Measurements from ENCODE around the gene OR5L1.

Gene OR5L1

DNA sequence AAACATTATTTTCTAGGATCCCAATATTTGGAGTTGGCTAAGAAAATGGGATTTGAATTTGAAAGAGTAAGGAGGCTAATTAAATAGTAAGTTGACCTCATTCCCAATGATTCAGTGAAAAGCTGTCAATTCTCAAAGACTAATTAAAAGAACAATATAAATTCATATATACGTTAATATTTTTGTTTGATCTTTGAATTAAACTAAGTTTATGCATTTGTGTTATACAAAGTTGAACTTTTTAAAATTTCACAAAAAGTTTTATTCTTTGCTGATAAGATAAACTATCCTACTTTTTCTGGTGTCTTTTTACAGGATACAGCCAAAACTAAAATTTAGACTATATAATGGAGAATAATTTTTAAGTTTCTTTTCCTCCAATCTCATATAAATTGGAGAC, at the start of gene OR5L1:
Gene OR5L1 (plus strand): TSS at position 301 of the 400 bp plus-strand sequence. CDS start 100 bp downstream, outside the sequence.
- DNase-seq (ENCODE audit: insufficient read length, low spot score) (no peak), FAIRE-seq (no peak)

DNA sequence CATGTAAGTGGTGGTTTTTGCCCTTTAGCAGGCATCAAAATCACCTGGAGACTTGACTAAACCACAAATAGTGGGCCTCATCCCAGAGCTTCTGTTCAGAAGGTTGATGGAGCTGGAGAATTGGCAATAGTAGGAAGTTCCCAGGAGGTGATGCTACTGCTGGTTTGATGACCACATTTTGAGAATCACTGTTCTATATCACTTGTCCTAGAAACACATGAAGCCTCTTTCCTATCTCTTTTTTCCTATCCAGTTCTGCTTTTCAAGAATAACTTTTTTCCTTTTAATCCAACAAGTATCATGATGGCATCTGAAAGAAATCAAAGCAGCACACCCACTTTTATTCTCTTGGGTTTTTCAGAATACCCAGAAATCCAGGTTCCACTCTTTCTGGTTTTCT, 38.0 kb upstream of the OR5L1 start, which contains the start of gene OR5D13:
Gene OR5D13 (plus strand): TSS at position 301 of the 400 bp plus-strand sequence. CDS start 0 bp downstream, at position 301.
- DNase-seq (ENCODE audit: insufficient read length, low spot score) (no peak), FAIRE-seq (no peak)

GRCh38 chr11:55791606-55792005, 19.6 kb upstream of the OR5L1 start:
- DNase-seq (ENCODE audit: insufficient read length, low spot score) (no peak), FAIRE-seq (no peak)

DNA sequence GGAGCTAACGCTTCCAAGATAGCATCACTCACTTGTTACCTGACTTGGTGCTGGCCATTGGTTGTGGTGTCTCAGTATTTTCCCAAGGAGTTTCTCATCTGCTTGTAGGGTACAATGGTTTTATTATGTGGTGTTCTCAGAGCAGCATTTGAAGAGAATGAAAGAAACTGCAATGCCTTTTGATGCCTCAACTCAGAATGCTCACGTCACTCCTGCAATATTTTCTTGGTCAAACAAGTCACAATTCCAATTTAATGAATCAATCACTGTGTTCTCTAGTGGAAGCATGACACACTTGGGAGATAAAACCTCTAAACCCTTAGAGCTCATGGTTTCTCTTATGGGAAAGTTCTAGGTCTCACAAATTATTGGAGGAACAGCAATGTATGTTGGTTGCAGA, 17.8 kb upstream of the OR5L1 start:
- DNase-seq (ENCODE audit: insufficient read length, low spot score) (no peak), FAIRE-seq (no peak)

- DNase-seq (ENCODE audit: insufficient read length, low spot score), result no peak
- no peak for FAIRE-seq
Measured at GRCh38 chr11:55795256-55795655, 15.9 kb upstream of the OR5L1 start, which contains the start of gene OR5D14. TSS of gene OR5D14 (plus strand) at chr11:55795556. CDS start at chr11:55795556, 0 bp downstream.

DNA sequence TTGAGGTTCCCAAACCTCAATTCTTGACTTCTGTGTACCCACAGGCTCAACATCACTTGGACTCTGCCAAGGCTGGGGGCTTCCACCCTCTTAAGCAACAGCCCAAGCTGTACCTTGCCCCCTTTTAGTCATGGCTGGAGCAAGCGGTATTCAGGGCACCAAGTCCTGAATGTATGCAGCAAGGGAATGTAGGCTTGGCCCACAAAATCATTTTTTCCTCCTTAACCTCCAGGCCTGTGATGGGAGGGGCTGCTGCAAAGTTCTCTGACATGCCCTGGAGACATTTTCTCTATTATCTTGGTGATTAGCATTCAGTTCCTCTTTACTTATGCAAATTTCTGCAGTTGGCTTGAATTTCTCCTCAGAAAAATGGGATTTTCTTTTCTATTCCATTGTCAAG, 4.9 kb upstream of the OR5L1 start:
- FAIRE-seq (no peak), DNase-seq (ENCODE audit: insufficient read length, low spot score) (no peak)

GRCh38 chr11:55819330-55819729, 8.2 kb downstream of the OR5L1 start, which contains the start of gene OR5D18:
TSS of gene OR5D18 (plus strand) at chr11:55819630. CDS start at chr11:55819630, 0 bp downstream.
- FAIRE-seq, result no peak
- DNase-seq (ENCODE audit: insufficient read length, low spot score), result no peak

GRCh38 chr11:55826919-55827318, 15.8 kb downstream of the OR5L1 start, which contains the start of gene OR5L2:
TSS of gene OR5L2 (plus strand) at chr11:55827219. CDS start at chr11:55827219, 0 bp downstream.
- no peak for FAIRE-seq
- DNase-seq (ENCODE audit: insufficient read length, low spot score), result no peak

DNA sequence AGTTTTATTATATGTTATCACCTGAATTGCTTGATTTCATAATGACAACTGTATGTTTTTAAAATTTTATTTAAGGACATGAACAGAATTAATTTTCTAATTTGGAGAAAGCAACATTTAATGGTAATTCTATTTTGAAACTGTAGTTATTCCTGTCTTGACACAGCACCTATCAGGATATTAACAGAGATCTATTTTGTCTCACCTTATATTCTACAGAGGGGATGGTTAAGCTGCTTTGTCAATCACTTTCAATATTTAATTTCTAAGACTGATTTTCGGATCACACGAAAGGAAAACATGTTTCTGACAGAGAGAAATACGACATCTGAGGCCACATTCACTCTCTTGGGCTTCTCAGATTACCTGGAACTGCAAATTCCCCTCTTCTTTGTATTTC, 27.3 kb downstream of the OR5L1 start, which contains the start of gene OR5D16:
Gene OR5D16 (plus strand): TSS at position 301 of the 400 bp plus-strand sequence. CDS start 0 bp downstream, at position 301.
- no peak for DNase-seq (ENCODE audit: insufficient read length, low spot score)
- FAIRE-seq, result no peak

DNA sequence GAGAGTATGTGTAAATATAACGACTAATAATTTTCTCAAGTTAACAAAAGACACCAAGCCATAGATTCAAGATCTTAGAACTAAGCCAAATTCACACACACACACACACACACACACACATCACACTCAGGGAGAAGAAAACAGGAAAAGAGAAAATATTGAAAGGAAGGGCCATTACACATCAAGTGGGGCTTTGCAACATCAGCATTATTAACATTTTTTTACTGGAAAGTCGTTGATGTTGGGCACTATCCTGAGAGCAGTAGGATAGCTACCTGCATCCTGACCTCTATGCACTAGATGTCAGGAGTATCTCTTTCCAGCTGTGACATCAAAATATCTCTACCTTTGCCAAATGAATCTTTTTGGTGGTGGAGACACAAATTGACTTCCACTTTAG, 36.3 kb downstream of the OR5L1 start:
- no peak for DNase-seq (ENCODE audit: insufficient read length, low spot score)
- FAIRE-seq, result no peak

DNA sequence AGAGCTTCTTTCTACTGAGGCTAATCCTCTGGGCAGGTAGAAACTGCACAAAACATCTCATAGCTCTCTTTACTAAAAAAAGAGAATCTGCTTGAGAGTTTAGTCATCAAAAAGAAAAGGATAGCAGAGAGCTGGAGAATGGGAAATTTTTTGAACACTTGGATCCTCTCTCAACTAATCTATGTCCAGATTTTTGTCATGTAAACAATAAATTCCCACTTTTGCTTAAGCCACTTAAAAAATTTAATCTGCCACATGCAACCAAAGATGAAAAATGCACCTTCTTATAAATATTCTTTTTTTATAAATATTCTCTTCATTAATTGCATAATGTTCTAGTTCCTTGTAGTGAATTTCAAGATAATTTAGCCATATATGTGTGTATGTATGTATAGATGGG, 37.9 kb downstream of the OR5L1 start:
- no peak for DNase-seq (ENCODE audit: insufficient read length, low spot score)
- no peak for FAIRE-seq

DNA sequence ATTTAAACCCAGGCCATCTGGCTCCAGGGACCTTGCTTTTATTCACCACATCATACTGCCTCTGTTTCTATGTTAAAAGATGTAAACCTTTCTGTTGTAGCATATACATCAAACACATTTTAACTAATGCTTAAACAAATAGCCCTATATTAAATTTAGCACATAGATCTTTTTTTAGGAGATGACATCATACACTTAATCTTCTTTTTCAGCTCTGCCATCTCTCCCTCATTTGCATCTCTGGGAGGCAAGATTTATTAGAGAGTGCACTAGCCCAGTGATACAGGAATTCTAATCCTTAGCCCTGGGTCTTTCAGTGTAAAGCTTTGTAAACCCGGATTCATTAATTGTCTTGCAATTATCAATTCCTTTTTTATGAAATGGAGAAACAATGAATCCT, 41.0 kb downstream of the OR5L1 start:
- DNase-seq (ENCODE audit: insufficient read length, low spot score), result no peak
- FAIRE-seq, result no peak

DNA sequence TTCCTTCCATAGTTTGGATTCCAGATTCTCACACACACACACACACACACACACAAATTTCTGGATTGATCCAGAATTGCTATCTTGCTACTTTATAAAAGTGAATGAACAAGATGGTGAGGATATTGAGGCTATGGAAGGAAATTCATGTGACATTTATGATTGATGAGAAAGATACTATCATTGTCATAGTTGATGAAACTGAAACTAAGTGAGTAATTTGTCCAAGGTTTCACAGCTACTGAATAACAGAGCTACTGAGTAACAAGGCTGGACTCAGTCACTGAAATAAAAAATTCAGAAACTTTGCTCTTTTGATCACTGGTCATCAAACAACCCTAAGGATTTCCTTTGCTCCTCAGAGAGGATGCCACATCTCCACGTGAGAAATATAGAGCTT, 43.5 kb downstream of the OR5L1 start:
- no peak for DNase-seq (ENCODE audit: insufficient read length, low spot score)

More for the DNA sequence above, 43.5 kb downstream of the OR5L1 start:
- no peak for FAIRE-seq
